Kidney (tissue), 14 donors: ENCODE results near the gene RNF17. TPM values are rescaled to one million over a fixed set of nuclear protein-coding genes. Genes with fewer than 3 reads are reported as not detected.

Experiments
- DNase-seq, 5 donors: peaks; one replicate each; pipeline ENCODE4 v3.0.0-alpha.2; 2013 to 2020
- FAIRE-seq: peaks from 2 replicates; lab custom pipeline; 2012; peaks lifted over from hg19 to GRCh38; lab: Jason Lieb, UNC
- H3K27ac ChIP-seq, 2 donors: one replicate each; pipeline ENCODE4 v1.7.0; 2013; ENCODE audit warnings: low read depth in 2 of 2, low read length in 2 of 2, inconsistent platforms in 1 of 2
- H3K27me3 ChIP-seq: one replicate; pipeline ENCODE4 v1.7.1; 2013; ENCODE audit warnings: low read length, inconsistent platforms; ENCODE audit not compliant: control insufficient read depth, insufficient read depth
- H3K36me3 ChIP-seq, 3 donors: one replicate each; pipeline versions ENCODE4 v1.7.0 to v1.7.1; 2013; ENCODE audit warnings: low read length in 3 of 3, control low read depth in 1 of 3, inconsistent platforms in 1 of 3; ENCODE audit not compliant: insufficient read depth in 3 of 3, control insufficient read depth in 2 of 3
- H3K4me1 ChIP-seq, 3 donors: one replicate each; pipeline versions ENCODE4 v1.7.0 to v1.7.1; 2013; ENCODE audit warnings: low read length in 3 of 3, inconsistent platforms in 1 of 3, low read depth in 1 of 3; ENCODE audit not compliant: control insufficient read depth in 2 of 3, insufficient read depth in 2 of 3
- H3K4me3 ChIP-seq, 3 donors: one replicate each; pipeline versions ENCODE4 v1.7.0 to v1.8.1; 2013; ENCODE audit warnings: low read length in 3 of 3, control low read depth in 1 of 3, inconsistent platforms in 1 of 3
- H3K9ac ChIP-seq, 3 donors: one replicate each; pipeline versions ENCODE4 v1.7.0 to v1.7.1; 2013; ENCODE audit warnings: low read length in 3 of 3, control low read depth in 1 of 3, inconsistent platforms in 1 of 3
- H3K9me3 ChIP-seq, 3 donors: one replicate each; pipeline versions ENCODE4 v1.7.0 to v1.7.1; 2013; ENCODE audit warnings: low read length in 3 of 3, control low read depth in 1 of 3, inconsistent platforms in 1 of 3; ENCODE audit not compliant: control insufficient read depth in 2 of 3, insufficient read depth in 1 of 3
- CTCF ChIP-seq: IDR thresholded peaks from 3 replicates; pipeline ENCODE4 v1.5.1; 2012; ENCODE audit warnings: mild to moderate bottlenecking, moderate library complexity, borderline replicate concordance; ENCODE audit not compliant: insufficient read depth; ENCODE audit errors: extremely low read depth
- intact Hi-C: fragments of 100-400 bp; cut with DNase I; formaldehyde crosslinking; loops from one replicate; pipeline ENCODE4 v1.11.1; 2022
- polyA plus RNA-seq: library from polyadenylated mRNA; stranded (reverse); fragments of 350-450 nt; fragmentation: Illumina TruSeq; extraction: RNeasy Lipid Tissue Mini Kit (QIAGEN cat#74804); gene quantifications from one replicate; pipeline ENCODE4 v1.2.3, GENCODE V29; 2014; ENCODE audit warnings: low read depth, low replicate concordance; ENCODE audit not compliant: insufficient read depth
- total RNA-seq: library from RNA; stranded (reverse); fragmentation: NEBNext Ultra II Directional; extraction: Animal tissue kit (Norgen Biotek cat#: 25700); gene quantifications from one replicate; pipeline ENCODE4 v1.2.1, GENCODE V29; 2021
- donor health status: control.
- donor health status: control.
- donor health status: control.
- donor health status: control.
- donor health status: control.
- donor health status: DM: yes; HTN: yes; CAD: no.
- donor health status: Normal renal cell carcinoma (clear cell type).

Gene RNF17
- total and polyA plus RNA-seq, 2 donors from 2014 or later = not detected

GRCh38 chr13:24882665-24883064 is 118.7 kb downstream of the RNF17 start:
- Histone ChIP-seq H3K9me3 (no peaks in the 10 kb centered on the region), H3K27me3 (no peaks in the 10 kb centered on the region), H3K4me3 (no peak overlapping the region), H3K36me3 (peaks cover 0 to 7% (median 3%) of the 10 kb centered on the region in 3 donors), H3K9ac (no peak overlapping the region), H3K4me1 (no peaks in the 10 kb centered on the region), H3K27ac (no peak overlapping the region)
- intact Hi-C loops = no loop called here
- DNase-seq (no peak), FAIRE-seq (no peak)
- TF ChIP-seq CTCF = no peak

GRCh38 chr13:24887759-24888158 is 123.8 kb downstream of the RNF17 start:
- TF ChIP-seq CTCF = no peak
- Histone ChIP-seq H3K4me3 (no peak overlapping the region), H3K36me3 (peaks cover 0 to 7% (median 3%) of the 10 kb centered on the region in 3 donors), H3K9me3 (no peaks in the 10 kb centered on the region), H3K9ac (no peak overlapping the region), H3K27ac (no peak overlapping the region), H3K4me1 (no peaks in the 10 kb centered on the region), H3K27me3 (no peaks in the 10 kb centered on the region)
- intact Hi-C loops = no loop called here
- no peak for FAIRE-seq
- no peak for DNase-seq

- TF ChIP-seq CTCF = no peak
- peaks cover 0 to 7% (median 3%) of the 10 kb centered on the region in 3 donors for H3K36me3 ChIP-seq
- H3K4me1 ChIP-seq = no peaks in the 10 kb centered on the region
- H3K27me3 ChIP-seq = no peaks in the 10 kb centered on the region
- no peak overlapping the region for H3K9ac ChIP-seq
- FAIRE-seq (no peak), DNase-seq (no peak)
- no peak overlapping the region for H3K27ac ChIP-seq
- no peaks in the 10 kb centered on the region for H3K9me3 ChIP-seq
- intact Hi-C loops = no loop called here
- no peak overlapping the region for H3K4me3 ChIP-seq
These were observed 124.4 kb downstream of the RNF17 start for GRCh38 chr13:24888291-24888931.

GRCh38 chr13:24890256-24890655 is 126.3 kb downstream of the RNF17 start:
- DNase-seq (no peak), FAIRE-seq (no peak)
- no peaks in the 10 kb centered on the region for H3K4me1 ChIP-seq
- no peak overlapping the region for H3K27ac ChIP-seq
- H3K36me3 ChIP-seq = no peaks in the 10 kb centered on the region
- H3K4me3 ChIP-seq = no peak overlapping the region
- TF ChIP-seq CTCF = no peak
- H3K9ac ChIP-seq = no peak overlapping the region
- H3K27me3 ChIP-seq = no peaks in the 10 kb centered on the region
- no peaks in the 10 kb centered on the region for H3K9me3 ChIP-seq
- intact Hi-C loops = no loop called here
